Stimulated activated CD4-positive, alpha-beta T cell treated with anti-CD3 and anti-CD28 coated beads, Interleukin-15, amount 100 ng/mL, for 1 hour (primary cell): ENCODE results near the gene SPTB.

Experiments used
- DNase-seq, 2 donors: peaks; one replicate each; pipeline ENCODE4 v3.0.0-alpha.2; 2020; ENCODE audit warnings: low read depth in 1 of 2, low spot score in 1 of 2

The SPTB gene

GRCh38 chr14:64715628-64716412 lies 163.9 kb downstream of the SPTB start:
- DNase-seq = no peak

GRCh38 chr14:64715146-64715627 lies 164.5 kb downstream of the SPTB start:
- no peak for DNase-seq

GRCh38 chr14:64714432-64715025 lies 165.2 kb downstream of the SPTB start:
- DNase-seq = no peak

- DNase-seq = no peak
Observed at GRCh38 chr14:64713677-64714076, 166.0 kb downstream of the SPTB start.

- DNase-seq = no peak
Observed at GRCh38 chr14:64711039-64711438, 168.7 kb downstream of the SPTB start.

GRCh38 chr14:64709126-64709525 lies 170.6 kb downstream of the SPTB start:
- no peak for DNase-seq

GRCh38 chr14:64708148-64709004 lies 171.3 kb downstream of the SPTB start:
- DNase-seq = no peak

- no peak for DNase-seq
Observed at GRCh38 chr14:64707661-64708060, 172.0 kb downstream of the SPTB start.

- DNase-seq = no peak
Observed at GRCh38 chr14:64706593-64707193, 173.0 kb downstream of the SPTB start.

- no peak for DNase-seq
Observed at GRCh38 chr14:64706119-64706592, 173.6 kb downstream of the SPTB start.

- no peak for DNase-seq
Observed at GRCh38 chr14:64705381-64706118, 174.2 kb downstream of the SPTB start.

- DNase-seq = no peak
Observed at GRCh38 chr14:64704743-64705380, 174.8 kb downstream of the SPTB start.

GRCh38 chr14:64704143-64704742 lies 175.5 kb downstream of the SPTB start, which contains the start of gene PLEKHG3:
Gene PLEKHG3 (plus strand): TSS chr14:64704424. CDS start chr14:64727632, 23,208 bp downstream.
- no peak for DNase-seq

GRCh38 chr14:64703395-64704142 lies 176.1 kb downstream of the SPTB start:
- DNase-seq = no peak

- no peak for DNase-seq
Observed at GRCh38 chr14:64702493-64703394, 177.0 kb downstream of the SPTB start.

- no peak for DNase-seq
Observed at GRCh38 chr14:64701660-64702059, 178.0 kb downstream of the SPTB start.

GRCh38 chr14:64700894-64701293 lies 178.8 kb downstream of the SPTB start:
- DNase-seq = no peak

- no peak for DNase-seq
Observed at GRCh38 chr14:64700290-64700689, 179.4 kb downstream of the SPTB start.
